HCT116 (cell line): ENCODE results near the gene YOD1. TPM values are rescaled to one million over a fixed set of nuclear protein-coding genes. Genes with fewer than 3 reads are reported as not detected.

ENCODE experiments used
- ATAC-seq: fragments of 200-7000 bp; cut with Tn5 transposase; 2 replicates; pipeline ENCODE4 v1.9.1; 2020; ENCODE audit warnings: mild to moderate bottlenecking, moderate library complexity
- BruUV-seq: library from RNA; stranded (reverse); fragments of 400-500 nt; replicated peaks from 2 replicates; lab custom pipeline; 2021; lab: Mats Ljungman, UMichigan
- CTCF ChIA-PET: fragments of 300-600 bp; sonication (Branson Sonifier 250); formaldehyde crosslinking; loops from one replicate; lab custom pipeline; 2021; ENCODE audit warnings: antibody characterized with exemption; lab: Charles Lee
- POLR2A ChIA-PET: fragments of 300-600, 350-600 bp; sonication (Branson Sonifier 250); formaldehyde crosslinking; loops from one replicate; lab custom pipeline; 2021; ENCODE audit warnings: antibody characterized with exemption; lab: Charles Lee
- RAD21 ChIA-PET, 2 experiments: fragments of 300-600 bp; sonication (Branson Sonifier 250); formaldehyde crosslinking; loops; one replicate each; lab custom pipeline; 2023; ENCODE audit warnings: low total read pairs in 2 of 2; ENCODE audit not compliant: uncharacterized antibody in 2 of 2, unreplicated experiment in 2 of 2, low non-redundant PET in 1 of 2; lab: Charles Lee
- DNase-seq: peaks from one replicate; pipeline ENCODE4 v3.0.0-alpha.2; 2010; ENCODE audit warnings: low read depth, low spot score
- H2AFZ ChIP-seq: fragments of 200-600 bp; shearing (Covaris generic), sonication (generic); 2 replicates; pipeline ENCODE4 v1.6.1; 2017; ENCODE audit warnings: low read depth, mixed run types, mixed read lengths, antibody characterized with exemption, low read length; ENCODE audit not compliant: poor library complexity, severe bottlenecking
- H3K27ac ChIP-seq: 2 replicates; pipeline ENCODE4 v1.5.1; 2012; ENCODE audit warnings: low read depth, low read length
- H3K27me3 ChIP-seq: fragments of 200-600 bp; sonication (generic); 2 replicates; pipeline ENCODE4 v1.6.1; 2016; ENCODE audit warnings: mixed run types, low read length, mixed read lengths; ENCODE audit not compliant: insufficient read depth
- H3K36me3 ChIP-seq, 2 experiments: fragments of 200-500 bp in 1 of 2; fragments of 200-600 bp in 1 of 2; sonication (Bioruptor generic) in 1 of 2; sonication (generic) in 1 of 2; 2 replicates each; pipeline versions ENCODE4 v1.5.1 to v1.6.1; 2014 to 2016; ENCODE audit warnings: low read length in 2 of 2, inconsistent platforms in 1 of 2, mixed read lengths in 1 of 2, mixed run types in 1 of 2; ENCODE audit not compliant: insufficient read depth in 2 of 2, control insufficient read depth in 1 of 2
- H3K4me1 ChIP-seq, 2 experiments: fragments of 200-600 bp in 1 of 2; sonication (generic) in 1 of 2; 2 replicates each; pipeline versions ENCODE4 v1.5.1 to v1.6.1; 2012 to 2017; ENCODE audit warnings: low read length in 2 of 2, inconsistent platforms in 1 of 2, mild to moderate bottlenecking in 1 of 2, mixed read lengths in 1 of 2, mixed run types in 1 of 2, moderate library complexity in 1 of 2; ENCODE audit not compliant: insufficient read depth in 2 of 2, control insufficient read depth in 1 of 2
- H3K4me2 ChIP-seq: fragments of 200-600 bp; sonication (generic); 2 replicates; pipeline ENCODE4 v1.6.1; 2017; ENCODE audit warnings: mixed run types, low read length, mixed read lengths
- H3K4me3 ChIP-seq, 2 experiments: fragments of 200-600 bp in 1 of 2; sonication (generic) in 1 of 2; replicated peaks in 1 of 2; 2 replicates each; pipeline ENCODE4 v1.5.1; 2011 to 2016; ENCODE audit warnings: low read length in 2 of 2, control low read depth in 1 of 2, low read depth in 1 of 2, mild to moderate bottlenecking in 1 of 2, mixed read lengths in 1 of 2, mixed run types in 1 of 2
- H3K79me2 ChIP-seq: fragments of 200-600 bp; sonication (generic); 2 replicates; pipeline ENCODE4 v1.6.1; 2017; ENCODE audit warnings: mild to moderate bottlenecking, mixed run types, low read length, moderate library complexity, mixed read lengths; ENCODE audit not compliant: insufficient read depth
- H3K9ac ChIP-seq: fragments of 200-600 bp; sonication (generic); 2 replicates; pipeline ENCODE4 v1.6.1; 2016; ENCODE audit warnings: low read length, mixed read lengths
- H3K9me2 ChIP-seq: fragments of 200-600 bp; sonication (generic), shearing (Covaris generic); 2 replicates; pipeline ENCODE4 v1.6.1; 2017; ENCODE audit warnings: mixed run types, mild to moderate bottlenecking, moderate library complexity; ENCODE audit not compliant: insufficient read depth
- H3K9me3 ChIP-seq, 2 experiments: fragments of 200-500 bp in 1 of 2; fragments of 200-600 bp in 1 of 2; sonication (Bioruptor generic) in 1 of 2; sonication (generic) in 1 of 2; 2 replicates each; pipeline ENCODE4 v1.6.1; 2014 to 2017; ENCODE audit warnings: low read length in 2 of 2, mixed read lengths in 2 of 2, inconsistent platforms in 1 of 2, low read depth in 1 of 2, mild to moderate bottlenecking in 1 of 2, mixed run types in 1 of 2, moderate library complexity in 1 of 2; ENCODE audit not compliant: control insufficient read depth in 1 of 2, insufficient read depth in 1 of 2
- H4K20me1 ChIP-seq: fragments of 200-600 bp; sonication (generic), shearing (Covaris generic); 2 replicates; pipeline ENCODE4 v1.6.1; 2017; ENCODE audit warnings: mixed run types, mild to moderate bottlenecking, moderate library complexity; ENCODE audit not compliant: insufficient read depth
- CBX3 ChIP-seq: IDR thresholded peaks from 2 replicates; pipeline ENCODE4 v1.6.1; 2012; ENCODE audit warnings: low read depth
- CTCF ChIP-seq, 3 experiments: fragments of 200-600 bp in 1 of 3; sonication (generic) in 1 of 3; IDR thresholded peaks in 2 of 3; conservative IDR thresholded peaks in 1 of 3; 2 replicates each; pipeline ENCODE4 v1.5.1; 2012 to 2017; ENCODE audit warnings: low read depth in 2 of 3, low read length in 2 of 3, antibody characterized with exemption in 1 of 3, borderline replicate concordance in 1 of 3, control low read depth in 1 of 3, mild to moderate bottlenecking in 1 of 3, mixed read lengths in 1 of 3, mixed run types in 1 of 3, moderate library complexity in 1 of 3; ENCODE audit not compliant: insufficient read depth in 1 of 3
- ELF1 ChIP-seq: IDR thresholded peaks from 2 replicates; pipeline ENCODE4 v1.6.1; 2012; ENCODE audit warnings: low read depth, borderline replicate concordance
- EZH2phosphoT487 ChIP-seq: fragments of 200-600 bp; IDR thresholded peaks from 2 replicates; pipeline ENCODE4 v1.6.1; 2018; ENCODE audit warnings: antibody characterized with exemption, borderline replicate concordance
- FOSL1 ChIP-seq: IDR thresholded peaks from 2 replicates; pipeline ENCODE4 v1.6.1; 2012; ENCODE audit warnings: low read depth
- JUND ChIP-seq: IDR thresholded peaks from 2 replicates; pipeline ENCODE4 v1.6.1; 2012
- MAX ChIP-seq: IDR thresholded peaks from 2 replicates; pipeline ENCODE4 v1.6.1; 2012
- RAD21 ChIP-seq: IDR thresholded peaks from 2 replicates; pipeline ENCODE4 v1.6.1; 2012; ENCODE audit warnings: low read depth, mild to moderate bottlenecking
- SIN3A ChIP-seq: IDR thresholded peaks from 2 replicates; pipeline ENCODE4 v1.6.1; 2012; ENCODE audit warnings: low read depth
- SP1 ChIP-seq: IDR thresholded peaks from 2 replicates; pipeline ENCODE4 v1.6.1; 2012; ENCODE audit warnings: low read depth
- YY1 ChIP-seq: IDR thresholded peaks from 2 replicates; pipeline ENCODE4 v1.6.1; 2011; ENCODE audit warnings: low read length, low read depth, moderate library complexity, mild to moderate bottlenecking; ENCODE audit not compliant: insufficient replicate concordance; ENCODE audit errors: extremely low read depth
- ZBTB33 ChIP-seq: IDR thresholded peaks from 2 replicates; pipeline ENCODE4 v1.6.1; 2011; ENCODE audit warnings: mild to moderate bottlenecking, low read length, moderate library complexity; ENCODE audit not compliant: insufficient replicate concordance; ENCODE audit errors: extremely low read depth
- ZFX ChIP-seq: fragments of 450-650 bp; IDR thresholded peaks from 2 replicates; pipeline ENCODE4 v1.6.1; 2017
- ZNF274 ChIP-seq: fragments of 200-500 bp; sonication (Bioruptor generic); IDR thresholded peaks from 2 replicates; pipeline ENCODE4 v1.6.1; 2014; ENCODE audit warnings: mild to moderate bottlenecking, low read depth, low read length, inconsistent platforms
- intact Hi-C: fragments of 100-400 bp; cut with micrococcal nuclease; formaldehyde crosslinking; loops from 2 replicates; pipeline ENCODE4 v1.10.0; 2022
- total RNA-seq: library from RNA; stranded (reverse); gene quantifications from one replicate; pipeline ENCODE4 v1.2.1, GENCODE V29; 2021; ENCODE audit not compliant: unreplicated experiment

YOD1 gene
- total RNA-seq, 1 experiment from 2014 or later, result 13.6 TPM

GRCh38 chr1:207084232-207084631 is 33.2 kb upstream of the YOD1 start:
- Histone ChIP-seq H3K36me3 (no peaks in the 10 kb centered on the region), H3K79me2 (no peaks in the 10 kb centered on the region), H3K9ac (no peak overlapping the region)
- POLR2A ChIA-PET, result interaction anchor here (0.8 kb wide), 1 partner anchor 237 kb away, joined by 4 read pairs; the partner anchor contains the start of gene CD55
- intact Hi-C loops, result loop anchor here (1.0 to 10.0 kb wide), 3 partner anchors 321 to 591 kb away; no protein-coding TSS in a partner anchor
- no peak for TF ChIP-seq EZH2phosphoT487
- TF ChIP-seq SP1, result no peak
- no peak for TF ChIP-seq JUND
- no peak for TF ChIP-seq MAX
- no peak for TF ChIP-seq CBX3
- no peak for TF ChIP-seq ZNF274
- no peak for TF ChIP-seq SIN3A
- TF ChIP-seq RAD21, result no peak
- no peak for TF ChIP-seq FOSL1
- no peak for TF ChIP-seq ZBTB33
- TF ChIP-seq YY1, result no peak
- no peak for TF ChIP-seq CTCF (IDR thresholded peaks at IDR 0.05 in 2 of 3, conservative IDR thresholded peaks at IDR 0.05 in 1 of 3; ENCODE audit: borderline replicate concordance in 1 of 3, insufficient read depth in 1 of 3, low read depth in 2 of 3, low read length in 2 of 3)
- TF ChIP-seq ZFX, result no peak
- no peak for TF ChIP-seq ELF1
- TF ChIP-seq, all 23 proteins: peak for 0
- H3K9me2 ChIP-seq, result no peaks in the 10 kb centered on the region; the same call in 1 of the 2 replicates
- ATAC-seq (peak; percentile 32), DNase-seq (no peak)
- H3K4me2 ChIP-seq, result no peak overlapping the region
- H3K4me3 ChIP-seq, result no peak overlapping the region
- BruUV-seq, result no TSS peak
- no peaks in the 10 kb centered on the region for H4K20me1 ChIP-seq
- ChIA-PET RAD21 (interaction anchor here (1.0 to 1.9 kb wide), 3 partner anchors 175 to 321 kb away, joined by 3 to 12 read pairs (median 4); no protein-coding TSS in a partner anchor), CTCF (interaction anchor here (0.6 to 4.8 kb wide), 15 partner anchors 10 to 614 kb away, joined by 3 to 49 read pairs (median 3); partner anchors contain the start of genes C4BPA, CR2 and YOD1)
- peaks cover 0 to 4% of the 10 kb centered on the region in 2 experiments; a peak in 2 of 4 replicates for H3K4me1 ChIP-seq
- H2AFZ ChIP-seq, result peak overlapping the region; percentile 25
- H3K9me3 ChIP-seq, result no peaks in the 10 kb centered on the region
- 0 out of 2 replicates have a peak, but pooled peaks cover 3% of the 10 kb centered on the region for H3K27me3 ChIP-seq
- H3K27ac ChIP-seq, result no peak overlapping the region
